ENCODE results near the gene UNC93A.

GRCh38 chr6:167327391-167327790 is 36.3 kb downstream of the UNC93A start:
- TF ChIP-seq CTCF (IDR thresholded peaks at IDR 0.05; ENCODE audit: poor library complexity) (no peak), EZH2 (IDR thresholded peaks at IDR 0.05; ENCODE audit: borderline replicate concordance) (no peak)

All from hepatocyte (in vitro differentiated cells).